Osteoblast (primary cell): Measurements from ENCODE around the gene TTC27. TPM values are rescaled to one million over a fixed set of nuclear protein-coding genes. Genes with fewer than 3 reads are reported as not detected.
"Not testable (repeated sequence)": the region's sequence is repeated elsewhere in the genome, so short reads cannot be mapped to it uniquely, and the experiment has no call there.

Experiments
- DNase-seq: peaks from one replicate; pipeline ENCODE4 v3.0.0; 2011; ENCODE audit warnings: low spot score, mixed read lengths; ENCODE audit not compliant: insufficient read length; ENCODE audit errors: missing footprints
- H2AFZ ChIP-seq: 2 replicates; pipeline ENCODE4 v1.6.0; 2011; ENCODE audit warnings: mild to moderate bottlenecking, low read length
- H3K27ac ChIP-seq: 2 replicates; pipeline ENCODE4 v1.5.1; 2011; ENCODE audit warnings: mild to moderate bottlenecking, low read depth, low read length, moderate library complexity
- H3K27me3 ChIP-seq: 2 replicates; pipeline ENCODE4 v1.6.0; 2012; ENCODE audit warnings: mild to moderate bottlenecking, control low read depth, inconsistent platforms, low read length, moderate library complexity; ENCODE audit not compliant: insufficient read depth
- H3K36me3 ChIP-seq: 2 replicates; pipeline ENCODE4 v1.5.1; 2011; ENCODE audit warnings: mild to moderate bottlenecking, low read length, control low read depth, moderate library complexity; ENCODE audit not compliant: insufficient read depth
- H3K4me1 ChIP-seq: 2 replicates; pipeline ENCODE4 v1.5.1; 2011; ENCODE audit warnings: mild to moderate bottlenecking, low read length, control low read depth, moderate library complexity; ENCODE audit not compliant: insufficient read depth
- H3K4me2 ChIP-seq: 2 replicates; pipeline ENCODE4 v1.6.0; 2011; ENCODE audit warnings: mild to moderate bottlenecking, low read length; ENCODE audit not compliant: insufficient read depth
- H3K4me3 ChIP-seq: fragments of 200-600 bp; sonication (generic); 3 replicates; pipeline ENCODE4 v1.5.1; 2012; ENCODE audit warnings: mild to moderate bottlenecking, low read length, inconsistent platforms; ENCODE audit not compliant: insufficient read depth
- H3K79me2 ChIP-seq: 2 replicates; pipeline ENCODE4 v1.6.0; 2012; ENCODE audit warnings: mild to moderate bottlenecking, low read length, control low read depth, inconsistent platforms; ENCODE audit not compliant: insufficient read depth
- H3K9me3 ChIP-seq: 2 replicates; pipeline ENCODE4 v1.5.1; 2011; ENCODE audit warnings: low read depth, low read length, control low read depth
- H4K20me1 ChIP-seq: 2 replicates; pipeline ENCODE4 v1.6.0; 2012; ENCODE audit warnings: mild to moderate bottlenecking, low read length, control low read depth; ENCODE audit not compliant: insufficient read depth
- CTCF ChIP-seq: IDR thresholded peaks from 2 replicates; pipeline ENCODE4 v1.5.1; 2011; ENCODE audit warnings: mild to moderate bottlenecking, low read depth, low read length, moderate library complexity; ENCODE audit errors: extremely low read depth
- total RNA-seq: library from RNA; depleted of rRNA; stranded (reverse); fragments of >200 nt; gene quantifications from 2 replicates; pipeline ENCODE4 v1.2.3, GENCODE V29; 2012

The TTC27 gene
- total RNA-seq, 1 donor: 25.3 TPM

GRCh38 chr2:32632089-32632488 is 4.2 kb downstream of the TTC27 start:
- H3K4me2 ChIP-seq: no peak overlapping the region
- TF ChIP-seq CTCF: no peak
- peaks cover 39% of the 10 kb centered on the region for H3K36me3 ChIP-seq
- no peak for DNase-seq
- H3K9me3 ChIP-seq: no peaks in the 10 kb centered on the region
- peaks cover 15% of the 10 kb centered on the region for H3K79me2 ChIP-seq
- H2AFZ ChIP-seq: no peak overlapping the region
- peaks cover 4% of the 10 kb centered on the region for H3K4me1 ChIP-seq
- no peak overlapping the region for H3K4me3 ChIP-seq
- peak overlapping the region; percentile 40 for H3K27ac ChIP-seq
- H4K20me1 ChIP-seq: no peaks in the 10 kb centered on the region
- H3K27me3 ChIP-seq: no peaks in the 10 kb centered on the region

GRCh38 chr2:32633040-32633439 is 5.2 kb downstream of the TTC27 start:
- no peak overlapping the region for H3K4me3 ChIP-seq
- no peaks in the 10 kb centered on the region for H3K27me3 ChIP-seq
- DNase-seq: no peak
- no peak for TF ChIP-seq CTCF
- H3K79me2 ChIP-seq: peaks cover 15% of the 10 kb centered on the region
- H2AFZ ChIP-seq: no peak overlapping the region
- H3K4me2 ChIP-seq: no peak overlapping the region
- H3K27ac ChIP-seq: peak overlapping the region; percentile 40
- H4K20me1 ChIP-seq: no peaks in the 10 kb centered on the region
- H3K4me1 ChIP-seq: peaks cover 4% of the 10 kb centered on the region
- peaks cover 46% of the 10 kb centered on the region for H3K36me3 ChIP-seq
- no peaks in the 10 kb centered on the region for H3K9me3 ChIP-seq

GRCh38 chr2:32638548-32638947 is 10.7 kb downstream of the TTC27 start:
- DNase-seq, H2AFZ ChIP-seq: not testable (repeated sequence)
- H3K36me3 ChIP-seq: peaks cover 50% of the 10 kb centered on the region

GRCh38 chr2:32641180-32641579 is 13.3 kb downstream of the TTC27 start:
- no peak for DNase-seq
- H3K27me3 ChIP-seq: no peaks in the 10 kb centered on the region
- H3K4me1 ChIP-seq: no peaks in the 10 kb centered on the region
- no peak overlapping the region for H3K27ac ChIP-seq
- H3K9me3 ChIP-seq: no peaks in the 10 kb centered on the region
- no peak overlapping the region for H3K4me3 ChIP-seq
- no peak overlapping the region for H3K4me2 ChIP-seq
- no peaks in the 10 kb centered on the region for H4K20me1 ChIP-seq
- H3K79me2 ChIP-seq: no peaks in the 10 kb centered on the region
- no peak for TF ChIP-seq CTCF
- no peak overlapping the region for H2AFZ ChIP-seq
- H3K36me3 ChIP-seq: peaks cover 42% of the 10 kb centered on the region

More at GRCh38 chr2:32638548-32638947, 10.7 kb downstream of the TTC27 start:
- H3K79me2 ChIP-seq, H3K4me3 ChIP-seq, H4K20me1 ChIP-seq, H3K27ac ChIP-seq, H3K4me1 ChIP-seq, H3K4me2 ChIP-seq, H3K9me3 ChIP-seq, H3K27me3 ChIP-seq: not testable (repeated sequence)
